Activated T-cell treated with anti-CD3 and anti-CD28 coated beads, Interleukin-2, amount 50 U/mL, for 1 hour (primary cell): ENCODE measurements around the gene SDCCAG8.

Experiments
- DNase-seq: peaks from one replicate; pipeline ENCODE4 v3.0.0-alpha.2; 2020

SDCCAG8 gene

GRCh38 chr1:243428617-243429342 lies 172.9 kb downstream of the SDCCAG8 start:
- no peak for DNase-seq

DNA sequence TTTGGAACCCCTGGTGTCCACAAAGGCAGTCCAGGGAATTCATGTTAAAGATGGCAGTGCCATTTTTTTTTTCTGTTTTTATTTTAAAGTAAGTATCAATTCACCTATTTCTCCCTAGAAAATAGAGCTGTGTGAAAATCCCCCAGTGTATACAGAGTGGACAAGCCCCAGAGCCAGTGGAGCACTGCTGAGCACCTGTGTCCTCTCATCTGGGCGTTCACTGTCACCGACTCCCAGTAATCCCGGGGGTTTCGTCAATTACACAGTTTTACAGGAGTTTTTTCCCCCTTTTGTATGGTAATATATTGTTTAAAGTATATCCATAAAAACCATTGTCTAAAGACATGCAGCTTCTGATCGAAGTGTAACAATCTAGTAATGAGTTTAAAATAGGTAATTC lies 175.8 kb downstream of the SDCCAG8 start:
- no peak for DNase-seq

- no peak for DNase-seq
Observed at GRCh38 chr1:243432136-243432535, 176.3 kb downstream of the SDCCAG8 start.

GRCh38 chr1:243433737-243434370 lies 178.0 kb downstream of the SDCCAG8 start:
- no peak for DNase-seq

DNA sequence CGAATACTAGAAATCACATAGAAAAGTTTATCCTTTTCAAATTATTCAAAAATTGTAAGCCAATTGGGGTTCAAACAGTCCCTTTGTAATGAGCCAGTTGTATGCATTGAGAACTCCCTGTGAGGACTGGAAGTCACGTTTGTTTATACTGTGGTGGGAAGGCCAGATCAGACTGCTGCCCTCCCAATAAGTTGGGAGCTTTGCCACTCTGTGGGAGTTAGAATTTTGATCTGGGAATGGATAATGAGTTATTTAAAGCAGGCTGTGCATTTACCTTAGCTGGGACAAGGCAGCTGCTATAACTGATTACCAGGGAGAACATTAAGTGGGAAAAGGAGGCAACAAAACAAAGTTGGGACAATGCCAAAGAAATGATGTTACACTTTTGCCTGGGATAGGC lies 178.8 kb downstream of the SDCCAG8 start:
- no peak for DNase-seq

DNA sequence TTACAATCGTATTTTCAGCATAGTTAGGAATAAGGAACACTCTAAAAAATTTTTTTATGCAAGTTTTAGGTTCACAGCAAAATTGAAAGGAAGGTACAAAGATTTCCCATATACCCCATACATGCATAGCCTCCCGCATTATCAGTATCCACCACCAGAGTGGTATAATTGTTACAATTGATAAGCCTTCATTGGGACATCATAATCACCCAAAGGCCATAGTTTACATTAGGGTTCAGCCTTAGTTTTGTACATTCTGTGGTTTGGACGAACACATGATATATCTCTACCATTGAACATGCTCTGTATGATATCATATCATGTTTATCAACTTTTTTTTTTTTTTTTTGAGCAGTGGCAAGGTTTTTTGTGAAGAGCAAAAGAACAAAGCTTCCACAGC lies 180.0 kb downstream of the SDCCAG8 start:
- DNase-seq, result no peak

DNA sequence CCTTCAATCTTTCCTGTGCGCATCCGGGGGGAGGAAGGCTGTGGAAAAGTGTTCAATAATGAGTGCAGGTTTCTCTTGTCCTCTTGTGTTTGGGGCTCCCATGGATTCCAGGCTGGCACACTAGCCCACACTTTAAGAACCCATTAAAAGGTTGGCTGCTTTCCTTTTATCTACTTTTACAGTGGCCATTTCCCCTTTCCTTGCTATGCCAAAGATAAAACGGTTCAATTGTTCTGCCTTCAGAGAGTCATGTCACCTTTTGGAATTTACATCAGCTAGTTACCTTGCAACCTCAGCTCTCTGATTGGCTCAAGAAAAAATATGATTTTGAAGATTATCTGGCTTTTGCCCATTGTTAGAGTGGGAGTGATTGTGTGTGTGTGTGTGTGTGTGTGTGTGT lies 182.3 kb downstream of the SDCCAG8 start:
- DNase-seq, result no peak

DNA sequence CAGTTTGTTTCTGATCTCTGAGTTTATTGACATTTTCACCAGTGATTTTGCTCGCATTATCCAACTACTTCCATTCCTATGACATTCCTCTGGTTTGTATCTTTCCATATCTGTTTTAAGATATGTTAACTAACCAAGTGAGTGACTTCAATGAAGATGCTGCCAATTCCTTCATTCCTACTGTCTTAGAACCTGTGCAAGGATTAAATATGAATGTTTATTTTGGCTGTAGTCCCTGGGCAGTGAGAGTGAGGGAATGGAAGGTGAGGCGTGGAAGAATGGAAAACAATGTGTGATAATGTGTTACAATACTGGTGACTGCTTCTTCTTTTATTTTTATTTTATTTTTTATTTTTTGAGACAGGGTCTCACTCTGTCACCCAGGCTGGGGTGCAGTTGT lies 183.0 kb downstream of the SDCCAG8 start:
- no peak for DNase-seq

DNA sequence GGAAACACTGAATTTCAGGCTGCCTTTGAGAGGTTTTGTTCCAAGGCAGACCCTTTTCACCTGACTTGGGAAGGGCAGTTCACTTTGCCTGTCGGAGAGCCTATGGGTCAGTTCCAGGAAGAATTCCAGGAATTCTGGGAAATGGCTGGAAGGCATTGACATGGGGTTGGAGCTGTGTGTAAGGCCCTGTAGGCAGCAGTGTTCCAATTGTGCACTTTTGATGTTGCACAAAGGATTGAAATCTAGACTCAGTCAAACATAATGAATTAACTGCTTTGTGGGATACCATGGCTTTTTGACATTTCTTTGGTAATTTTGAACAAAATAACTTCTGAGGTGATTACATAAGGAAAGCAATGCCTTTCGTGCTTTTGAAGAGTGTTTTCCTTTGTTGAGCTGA lies 184.6 kb downstream of the SDCCAG8 start:
- no peak for DNase-seq

- DNase-seq, result no peak
Observed at GRCh38 chr1:243441601-243442000, 185.8 kb downstream of the SDCCAG8 start.

DNA sequence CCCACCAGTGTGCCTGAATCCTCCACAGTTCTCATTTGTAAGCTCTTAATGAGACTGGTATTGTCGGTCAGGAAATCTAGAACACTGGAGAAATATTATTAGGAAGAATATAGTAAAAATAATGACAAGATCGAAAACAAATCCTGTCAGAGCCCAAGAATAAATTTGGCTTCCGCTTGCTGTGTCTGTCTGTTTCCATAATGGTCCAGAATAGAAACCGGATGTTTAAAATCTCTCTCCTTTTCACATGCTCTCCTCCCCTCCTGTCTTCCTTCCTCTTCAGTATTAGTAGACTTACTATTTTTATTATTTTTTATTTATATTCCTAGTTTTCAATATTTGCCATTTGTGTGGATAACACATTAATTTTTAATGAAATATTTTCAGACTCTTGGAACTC lies 187.7 kb downstream of the SDCCAG8 start:
- no peak for DNase-seq

DNA sequence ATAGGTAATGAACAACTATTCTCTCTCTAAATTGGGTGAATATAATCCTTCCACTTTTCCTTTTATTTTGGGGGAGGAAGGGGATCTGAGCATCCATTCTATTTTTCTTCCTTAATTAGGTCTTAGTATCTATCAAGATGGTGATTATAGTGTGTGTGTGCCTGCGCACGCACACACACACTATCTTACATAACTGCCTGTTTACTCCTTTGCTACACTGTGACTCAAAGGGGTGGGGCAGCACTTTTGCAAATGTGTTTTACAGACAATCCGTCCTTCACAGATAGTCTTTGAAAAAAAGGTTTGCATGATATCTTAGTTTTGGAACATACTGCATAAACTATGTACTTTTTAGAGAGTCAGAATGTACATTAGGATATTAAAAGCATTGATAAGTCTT lies 191.5 kb downstream of the SDCCAG8 start:
- DNase-seq, result no peak

- no peak for DNase-seq
Observed at GRCh38 chr1:243447844-243448243, 192.0 kb downstream of the SDCCAG8 start.

DNA sequence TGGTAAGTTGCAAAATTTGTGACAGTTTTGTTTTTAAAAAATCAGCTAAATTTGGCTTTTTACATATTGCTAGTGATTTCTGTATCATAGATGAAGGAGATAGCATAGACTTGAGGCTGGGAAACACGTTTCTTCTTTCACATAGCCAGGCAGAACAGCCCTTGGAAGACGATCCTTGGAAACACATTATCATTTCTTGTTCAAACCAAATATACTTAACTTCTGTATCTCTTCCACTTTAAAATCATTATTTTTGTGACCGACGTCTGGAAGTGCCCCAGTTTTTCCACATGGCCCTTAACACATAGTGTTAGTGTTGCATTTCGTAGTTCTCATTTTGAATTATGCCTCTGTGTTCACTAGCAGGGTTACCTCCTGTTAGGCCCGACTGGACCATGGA lies 193.5 kb downstream of the SDCCAG8 start:
- no peak for DNase-seq

- DNase-seq, result no peak
Observed at GRCh38 chr1:243452092-243452491, 196.3 kb downstream of the SDCCAG8 start.

GRCh38 chr1:243454328-243454997 lies 198.6 kb downstream of the SDCCAG8 start:
- no peak for DNase-seq

- no peak for DNase-seq
Observed at GRCh38 chr1:243455760-243456651, 200.2 kb downstream of the SDCCAG8 start.

- DNase-seq, result no peak
Observed at GRCh38 chr1:243457363-243457982, 201.6 kb downstream of the SDCCAG8 start.

DNA sequence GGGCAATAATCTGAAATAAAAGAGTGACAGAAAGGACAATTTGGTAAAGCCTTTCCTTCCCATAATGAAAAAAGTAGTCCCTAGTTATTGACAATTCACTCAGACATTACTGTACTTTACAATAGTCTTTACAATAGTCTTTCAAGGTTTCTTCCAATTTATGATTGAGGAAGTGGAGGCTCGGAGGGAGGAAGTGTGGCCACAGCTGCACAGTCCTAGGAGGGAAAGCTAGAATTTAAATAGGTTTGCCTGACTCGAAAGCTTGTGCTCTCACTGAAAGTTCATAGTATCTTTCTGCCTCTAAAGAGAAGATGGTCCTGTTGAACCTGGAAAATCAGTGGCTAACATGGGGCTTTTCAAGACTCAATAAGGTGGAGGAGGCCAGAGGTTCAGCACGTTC lies 203.2 kb downstream of the SDCCAG8 start:
- no peak for DNase-seq

DNA sequence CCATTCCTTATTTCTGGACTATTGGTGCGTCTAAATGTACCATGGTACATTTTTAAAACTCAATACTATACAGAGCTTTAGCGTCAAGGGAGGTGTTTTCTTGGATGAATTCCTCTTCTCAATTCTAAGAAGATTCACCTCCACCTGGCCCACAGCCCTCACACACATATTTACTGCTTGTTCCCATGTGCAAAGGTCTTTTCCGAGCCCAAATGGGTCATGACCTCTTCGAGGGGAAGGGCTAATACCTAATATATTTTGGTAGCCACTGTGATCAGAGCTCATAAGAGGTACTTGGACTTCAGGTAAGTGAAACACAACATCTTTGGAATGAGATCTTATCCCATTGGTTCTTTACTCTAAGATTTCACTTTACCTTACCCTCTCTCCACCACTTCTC lies 205.9 kb downstream of the SDCCAG8 start:
- no peak for DNase-seq

DNA sequence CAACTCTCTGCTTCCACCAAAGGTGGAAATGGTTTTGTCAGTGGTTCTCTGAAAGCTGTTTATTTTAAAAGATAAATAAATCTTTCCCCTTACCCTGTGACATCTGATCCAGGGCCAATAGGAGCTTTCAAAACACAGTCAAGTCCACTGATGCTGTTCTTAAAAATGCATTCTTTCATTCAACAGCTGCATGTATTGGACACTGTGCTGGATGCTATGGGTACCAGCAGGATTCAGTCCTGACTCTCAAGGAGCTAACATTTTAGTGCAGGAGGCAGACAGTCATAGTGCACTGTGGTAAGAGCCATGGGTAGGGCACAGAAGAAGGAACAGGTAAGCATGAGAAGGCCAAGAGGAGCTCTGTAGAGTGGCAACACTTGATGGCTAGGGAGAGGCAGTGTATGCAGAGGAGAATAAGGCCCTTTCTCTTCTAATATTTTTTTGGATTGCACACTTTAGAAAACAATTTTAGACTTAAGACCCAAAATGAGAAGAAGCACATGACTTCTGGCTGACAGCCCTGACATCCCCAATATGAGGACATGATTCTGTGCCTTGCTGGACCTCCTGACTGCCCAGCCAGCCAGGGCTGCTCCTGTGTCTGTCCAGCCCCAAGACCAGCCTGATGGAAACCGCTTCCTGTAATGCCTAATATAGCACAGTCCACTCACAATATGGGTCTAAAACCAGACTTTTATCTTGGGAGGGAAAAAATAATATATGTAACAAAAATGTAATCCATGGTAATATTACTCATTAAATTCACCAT lies 207.3 kb downstream of the SDCCAG8 start:
- no peak for DNase-seq

- no peak for DNase-seq
Observed at GRCh38 chr1:243465081-243465480, 209.2 kb downstream of the SDCCAG8 start.
